Amygdala (tissue), 56 donors: ENCODE results near the gene BRINP1.

ENCODE experiments used
- DNase-seq, 56 donors: peaks; one replicate each; lab custom pipeline; 2025; lab: John Stamatoyannopoulos, UW

BRINP1 gene

DNA sequence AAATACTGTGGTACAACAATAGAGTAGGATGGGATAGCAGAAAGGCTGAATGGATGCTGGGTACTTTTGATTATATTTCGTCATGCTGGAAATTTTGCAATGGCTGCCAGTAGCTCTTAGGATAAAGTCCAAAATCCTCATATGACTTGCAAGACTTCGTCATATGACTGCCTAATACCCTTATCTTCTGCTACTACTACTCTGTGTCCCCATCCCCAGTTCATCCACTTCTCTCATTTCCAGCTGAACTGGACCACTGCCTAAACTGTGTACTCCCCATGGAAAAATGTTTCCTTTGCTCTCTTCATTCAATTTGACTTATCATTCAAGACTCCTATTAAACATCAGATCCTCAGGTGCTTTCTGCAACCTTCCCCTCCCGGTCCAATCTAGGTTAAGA is 212.9 kb downstream of the BRINP1 start:
- no peak for DNase-seq

GRCh38 chr9:119154527-119154926 is 214.7 kb downstream of the BRINP1 start:
- DNase-seq, result no peak

DNA sequence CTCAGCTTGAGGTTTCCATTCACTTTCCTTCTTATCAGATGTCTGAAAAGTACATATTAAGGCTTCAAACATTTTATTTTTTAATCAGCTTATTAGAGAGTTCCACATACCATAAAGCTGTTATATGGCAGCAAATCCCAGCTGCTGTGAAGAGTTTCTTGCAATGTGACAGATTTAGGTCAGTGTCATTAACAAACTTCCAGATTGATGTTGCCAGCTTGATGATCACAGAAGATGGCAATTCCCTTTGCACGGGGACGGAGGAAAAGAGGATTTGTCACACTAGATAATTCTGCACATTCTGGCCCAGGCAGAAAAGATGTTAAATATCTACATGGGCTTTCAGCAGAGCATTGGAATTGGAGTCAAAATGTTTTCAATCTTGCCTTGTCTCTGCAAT is 215.8 kb downstream of the BRINP1 start:
- no peak for DNase-seq

GRCh38 chr9:119148855-119149254 is 220.4 kb downstream of the BRINP1 start:
- DNase-seq, result no peak

DNA sequence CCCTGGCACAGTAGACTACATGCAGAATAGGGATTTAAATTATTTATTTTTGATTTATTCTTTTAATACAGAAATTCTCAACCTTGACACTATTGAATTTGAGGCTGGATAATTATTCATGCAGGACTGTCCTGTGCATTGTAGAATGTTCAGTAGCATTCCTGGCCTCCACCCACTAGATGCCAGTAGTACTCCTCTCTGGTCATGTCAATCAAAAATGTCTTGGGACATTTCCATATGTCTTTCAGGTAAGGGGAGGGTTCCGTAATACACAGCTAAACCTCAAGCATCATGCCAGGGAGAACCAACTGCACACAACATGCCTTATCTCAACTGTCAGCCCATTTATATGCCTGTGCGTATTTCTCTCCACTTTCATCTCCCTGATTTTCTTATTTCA is 231.8 kb downstream of the BRINP1 start:
- DNase-seq, result no peak

GRCh38 chr9:119126040-119126439 is 243.2 kb downstream of the BRINP1 start:
- no peak for DNase-seq

DNA sequence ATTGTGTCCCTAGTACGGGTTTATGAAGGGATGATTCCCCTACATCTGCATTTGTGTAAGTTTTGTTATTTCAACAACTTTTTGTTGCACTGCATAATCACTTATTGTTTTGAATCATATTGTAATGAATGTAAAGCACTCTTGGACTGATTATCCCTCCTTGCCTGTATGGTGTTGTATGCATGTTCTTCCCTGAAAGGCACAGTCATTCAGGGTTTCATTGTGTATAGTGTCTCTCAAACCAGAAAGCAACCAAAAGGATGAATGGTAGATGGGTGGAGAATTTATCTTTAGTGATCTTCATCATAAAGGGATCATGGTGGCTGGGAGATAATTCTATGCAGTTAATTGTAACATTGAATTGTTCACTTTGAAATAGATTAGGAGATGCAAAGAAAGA is 247.3 kb downstream of the BRINP1 start:
- DNase-seq, result no peak

- no peak for DNase-seq
These were observed 251.8 kb downstream of the BRINP1 start for GRCh38 chr9:119117409-119117808.
